ENCODE data around the gene DLG2. TPM values are rescaled to one million over a fixed set of nuclear protein-coding genes. Genes with fewer than 3 reads are reported as not detected.
"Not testable (repeated sequence)": the region's sequence is repeated elsewhere in the genome, so short reads cannot be mapped to it uniquely, and the experiment has no call there.

DLG2 gene
- total RNA-seq, 1 donor from 2014 or later: 0.26 TPM

GRCh38 chr11:85257837-85258236 lies 369.3 kb downstream of the DLG2 start:
- FAIRE-seq: no peak
- TF ChIP-seq CTCF (IDR thresholded peaks at IDR 0.05; ENCODE audit: insufficient read depth, low read length, severe bottlenecking): no peak
- no peak for DNase-seq (ENCODE audit: low read depth)
- no peaks in the 10 kb centered on the region for H3K27me3 ChIP-seq (ENCODE audit: control insufficient read depth, insufficient read depth, low read length)
- H3K36me3 ChIP-seq (ENCODE audit: control insufficient read depth, insufficient read depth, low read length): no peaks in the 10 kb centered on the region
- no peak overlapping the region for H3K4me3 ChIP-seq (ENCODE audit: low read depth, low read length)

DNA sequence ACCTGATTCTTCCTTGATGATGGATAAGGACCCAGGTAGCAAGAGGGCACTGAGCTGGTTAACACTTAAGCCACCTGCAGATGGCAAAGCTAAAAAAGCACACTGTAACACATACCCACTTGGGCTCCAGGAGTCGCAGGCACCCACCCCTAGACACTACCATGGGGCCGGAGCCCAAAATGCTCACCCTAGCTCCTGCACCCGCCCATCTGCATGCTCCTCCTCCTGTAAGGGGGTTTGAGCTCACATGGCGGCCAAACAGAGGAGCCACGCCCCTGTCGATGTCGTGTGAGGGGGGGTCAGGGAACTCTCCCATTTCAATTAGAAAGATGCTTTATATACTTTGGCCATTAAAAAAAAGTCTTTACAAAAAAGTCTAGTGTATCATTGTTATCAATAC lies 370.7 kb downstream of the DLG2 start:
- H3K4me3 ChIP-seq (ENCODE audit: low read depth, low read length): no peak overlapping the region
- H3K36me3 ChIP-seq (ENCODE audit: control insufficient read depth, insufficient read depth, low read length): no peaks in the 10 kb centered on the region
- no peaks in the 10 kb centered on the region for H3K27me3 ChIP-seq (ENCODE audit: control insufficient read depth, insufficient read depth, low read length)
- FAIRE-seq (no peak), DNase-seq (ENCODE audit: low read depth) (no peak)
- TF ChIP-seq CTCF (IDR thresholded peaks at IDR 0.05; ENCODE audit: insufficient read depth, low read length, severe bottlenecking): no peak

- Histone ChIP-seq H3K27me3 (ENCODE audit: control insufficient read depth, insufficient read depth, low read length) (no peaks in the 10 kb centered on the region), H3K36me3 (ENCODE audit: control insufficient read depth, insufficient read depth, low read length) (no peaks in the 10 kb centered on the region), H3K4me3 (ENCODE audit: low read depth, low read length) (no peak overlapping the region)
- FAIRE-seq (no peak), DNase-seq (ENCODE audit: low read depth) (no peak)
- no peak for TF ChIP-seq CTCF (IDR thresholded peaks at IDR 0.05; ENCODE audit: insufficient read depth, low read length, severe bottlenecking)
Observed at GRCh38 chr11:85249482-85249881, 377.7 kb downstream of the DLG2 start.

DNA sequence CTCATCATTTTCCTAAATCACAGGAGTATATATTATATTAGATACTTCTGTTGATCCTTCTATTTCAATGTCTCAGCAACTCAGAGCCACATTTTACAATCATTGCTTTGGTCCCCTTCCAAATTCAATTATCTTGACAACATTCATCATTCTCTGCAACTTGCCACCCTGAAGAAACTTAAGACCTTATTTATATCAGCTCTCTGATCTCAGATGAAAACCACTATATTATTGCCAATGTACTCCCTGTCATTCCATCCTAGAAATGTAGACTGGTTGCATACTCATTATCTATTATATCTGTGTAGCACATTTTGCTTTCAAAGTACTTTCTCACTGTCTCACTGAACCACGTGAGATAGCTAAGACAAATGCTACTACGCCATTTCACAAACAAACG lies 379.3 kb downstream of the DLG2 start:
- Histone ChIP-seq H3K4me3 (ENCODE audit: low read depth, low read length) (no peak overlapping the region), H3K27me3 (ENCODE audit: control insufficient read depth, insufficient read depth, low read length) (no peaks in the 10 kb centered on the region), H3K36me3 (ENCODE audit: control insufficient read depth, insufficient read depth, low read length) (no peaks in the 10 kb centered on the region)
- no peak for FAIRE-seq
- no peak for DNase-seq (ENCODE audit: low read depth)
- TF ChIP-seq CTCF (IDR thresholded peaks at IDR 0.05; ENCODE audit: insufficient read depth, low read length, severe bottlenecking): no peak

DNA sequence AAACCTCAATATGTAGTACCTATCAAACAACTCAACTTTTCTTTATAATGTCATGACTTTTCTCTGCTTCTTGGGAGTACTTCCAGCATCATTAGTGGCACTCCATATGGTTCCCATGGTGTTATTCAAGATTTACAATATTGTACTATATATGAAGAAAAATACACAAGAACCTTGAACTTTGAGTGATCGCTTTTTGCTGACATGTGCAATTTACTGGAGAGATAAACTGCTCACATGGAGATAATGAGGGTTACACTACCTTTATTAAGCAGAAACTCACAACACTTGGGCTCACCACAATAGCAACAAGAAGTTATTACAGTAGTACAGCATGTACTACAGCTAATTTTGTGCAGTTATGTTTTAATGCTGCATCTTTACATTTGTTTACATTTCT lies 388.2 kb downstream of the DLG2 start:
- Histone ChIP-seq H3K36me3 (ENCODE audit: control insufficient read depth, insufficient read depth, low read length) (no peaks in the 10 kb centered on the region), H3K4me3 (ENCODE audit: low read depth, low read length) (no peak overlapping the region), H3K27me3 (ENCODE audit: control insufficient read depth, insufficient read depth, low read length) (no peaks in the 10 kb centered on the region)
- no peak for TF ChIP-seq CTCF (IDR thresholded peaks at IDR 0.05; ENCODE audit: insufficient read depth, low read length, severe bottlenecking)
- no peak for FAIRE-seq
- DNase-seq (ENCODE audit: low read depth): no peak

GRCh38 chr11:85238038-85238437 lies 389.1 kb downstream of the DLG2 start:
- not testable (repeated sequence) for H3K36me3 ChIP-seq (ENCODE audit: control insufficient read depth, insufficient read depth, low read length); H3K4me3 ChIP-seq (ENCODE audit: low read depth, low read length); H3K27me3 ChIP-seq (ENCODE audit: control insufficient read depth, insufficient read depth, low read length); DNase-seq (ENCODE audit: low read depth); FAIRE-seq

Measured in bronchial epithelial cell (primary cell).